OCI-M2 (cell line): Measurements from ENCODE around the gene KATNIP.
"Not testable (repeated sequence)": the region's sequence is repeated elsewhere in the genome, so short reads cannot be mapped to it uniquely, and the experiment has no call there.

Experiments
- DNase-seq: peaks from one replicate; lab custom pipeline; 2025; ENCODE audit not compliant: unreplicated experiment; lab: John Stamatoyannopoulos, UW

Gene KATNIP

DNA sequence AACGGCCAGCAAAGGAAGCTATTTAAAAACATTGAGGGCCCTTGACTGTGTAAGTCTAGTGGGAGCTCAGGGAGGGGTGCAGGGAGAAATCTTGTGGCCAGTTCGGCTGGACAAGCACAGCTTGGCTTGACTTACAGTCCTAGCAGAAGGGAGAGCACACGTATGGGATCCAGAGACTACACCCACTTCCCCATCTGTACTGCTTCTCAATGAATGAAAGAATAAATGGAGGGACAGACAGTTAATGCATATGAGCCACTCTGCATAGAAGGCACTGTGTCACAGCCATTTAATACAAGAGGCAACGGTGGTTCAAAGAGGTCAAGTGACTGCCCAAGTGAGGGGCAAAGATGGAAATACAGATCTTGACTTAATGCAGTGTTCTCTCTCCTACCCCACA, 15.7 kb upstream of the KATNIP start:
- DNase-seq: no peak

DNA sequence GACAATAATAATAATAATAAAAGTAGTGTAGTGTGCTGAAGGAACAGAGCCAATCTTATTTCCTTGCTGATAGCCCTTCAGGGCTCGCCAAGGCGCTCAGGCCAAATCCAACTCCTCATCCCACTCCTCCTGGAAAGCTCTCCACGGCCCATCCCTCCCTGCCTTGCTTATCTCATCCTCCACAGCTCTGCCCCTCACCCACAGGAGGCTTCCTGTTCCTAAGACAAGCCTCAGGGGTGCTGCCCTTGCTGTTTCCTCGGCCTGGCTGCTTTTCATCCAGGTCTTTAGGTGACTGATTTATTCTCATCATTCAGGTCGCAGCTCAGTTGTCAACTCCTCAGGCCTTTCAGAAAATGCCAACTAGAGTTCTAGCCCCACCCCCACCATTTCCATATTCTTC, 11.4 kb upstream of the KATNIP start:
- DNase-seq: no peak

DNA sequence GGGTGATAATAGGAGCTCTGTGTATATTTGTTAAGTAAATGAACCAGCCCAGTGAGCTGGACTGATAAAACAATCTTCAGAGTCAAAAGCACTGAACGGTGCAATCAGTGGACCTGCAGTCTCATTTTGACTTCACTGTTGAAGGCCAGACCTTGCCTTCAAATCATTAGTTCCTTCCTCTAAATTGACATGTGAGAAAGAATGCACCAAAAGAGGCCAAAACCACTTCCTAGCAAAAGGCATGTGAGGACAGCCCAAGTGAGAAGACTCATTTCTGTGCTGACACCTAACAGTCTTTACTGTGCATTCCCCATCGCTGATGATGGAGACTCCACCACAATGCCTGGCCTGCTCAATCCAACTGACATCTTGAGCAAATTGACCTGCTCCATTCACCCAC, 10.8 kb upstream of the KATNIP start:
- DNase-seq: peak; percentile 24

DNA sequence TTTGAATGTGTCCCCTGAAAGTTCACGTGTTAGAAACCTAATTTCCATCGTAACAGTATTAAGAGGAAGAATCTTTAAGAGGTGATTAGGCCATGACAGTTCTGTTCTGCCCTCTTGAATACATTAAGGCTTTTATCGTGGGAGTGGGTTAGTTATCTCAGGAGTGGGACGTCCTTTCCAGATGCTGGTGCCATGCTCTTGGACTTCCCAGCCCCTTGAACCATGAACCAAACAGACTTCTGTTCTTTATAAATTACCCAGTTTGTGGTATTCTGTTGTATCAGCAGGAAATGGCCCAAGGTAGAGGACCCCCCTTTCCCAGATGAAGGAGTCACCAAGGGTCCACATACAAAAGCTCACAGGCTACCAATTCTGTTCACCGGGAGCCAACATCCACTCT, 10.3 kb upstream of the KATNIP start:
- DNase-seq: no peak

DNA sequence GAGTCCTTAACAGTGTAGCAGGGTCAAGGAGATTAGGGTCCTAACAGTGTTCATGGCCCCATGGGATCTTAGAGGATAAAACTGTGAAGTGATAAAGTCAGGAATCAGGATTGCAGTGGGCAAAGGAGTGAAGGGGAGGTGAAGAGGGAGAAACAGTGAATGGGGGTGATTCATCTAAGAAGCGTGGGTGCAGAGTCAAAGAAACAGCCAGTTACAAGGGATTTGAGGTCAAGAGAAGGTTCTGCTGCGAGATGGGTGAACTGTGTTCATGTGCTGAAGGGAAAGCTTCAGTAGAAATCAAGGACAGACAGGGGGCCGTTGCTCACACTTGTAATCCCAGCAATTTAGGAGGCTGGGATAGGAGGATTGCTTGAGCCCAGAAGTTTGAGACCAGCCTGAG, 6.1 kb upstream of the KATNIP start:
- DNase-seq: no peak

DNA sequence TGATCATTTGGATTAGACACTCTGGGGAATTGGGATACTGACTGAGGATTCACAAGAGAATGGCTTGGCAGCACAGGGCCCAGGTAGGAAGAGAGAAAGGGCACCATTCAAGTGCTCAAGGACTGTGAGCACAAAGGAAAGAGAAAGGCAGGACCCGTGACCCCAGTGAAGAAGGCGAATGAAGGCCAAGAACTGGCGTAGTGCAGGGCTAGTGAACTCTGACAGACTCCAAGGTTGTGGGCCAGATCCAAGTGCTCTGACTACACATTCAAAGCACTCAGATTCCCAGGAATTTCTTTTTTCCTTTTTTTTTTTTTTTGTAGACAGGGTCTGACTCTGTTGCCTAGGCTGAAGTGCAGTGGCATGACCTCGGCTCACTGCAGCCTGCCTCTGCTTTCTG, 5.3 kb upstream of the KATNIP start:
- DNase-seq: no peak

DNA sequence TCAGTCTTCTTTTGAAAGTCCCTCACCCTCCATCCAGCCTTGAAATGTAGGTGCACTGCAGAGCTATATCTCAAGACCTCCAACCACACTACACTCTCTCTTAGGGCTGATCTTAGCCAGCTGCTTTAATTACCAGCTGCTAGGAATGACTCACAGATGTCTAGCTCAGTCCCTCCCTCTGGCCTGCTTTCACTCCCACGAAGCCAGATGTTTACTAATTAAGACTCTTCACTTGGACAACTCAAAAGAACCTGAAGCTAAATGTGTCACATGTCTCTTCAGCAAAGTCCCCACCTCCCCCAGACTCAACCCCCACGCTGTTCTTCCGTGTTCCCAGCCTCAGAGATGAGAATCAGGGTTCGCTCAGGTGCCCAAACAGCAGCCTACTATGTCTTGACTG, 2.8 kb upstream of the KATNIP start:
- no peak for DNase-seq

DNA sequence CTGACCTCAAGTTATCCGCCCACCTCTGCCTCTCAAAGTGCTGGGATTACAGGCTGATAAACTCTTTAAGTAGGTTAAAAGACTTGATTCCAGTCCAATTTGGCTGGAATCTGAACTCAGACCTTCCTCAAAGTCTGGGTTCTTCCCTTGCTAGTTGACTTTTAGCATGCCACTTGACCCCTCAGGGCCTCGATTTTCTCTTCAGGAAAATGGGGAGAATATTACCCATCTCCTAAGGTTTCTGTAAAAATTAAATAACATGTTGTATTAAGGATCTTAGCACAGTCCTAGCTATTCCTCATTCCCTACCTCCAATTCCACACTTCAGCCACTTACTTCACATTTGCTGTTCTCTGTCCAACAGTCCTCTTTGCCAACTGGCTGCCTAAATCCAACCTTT, 2.1 kb upstream of the KATNIP start:
- no peak for DNase-seq

DNA sequence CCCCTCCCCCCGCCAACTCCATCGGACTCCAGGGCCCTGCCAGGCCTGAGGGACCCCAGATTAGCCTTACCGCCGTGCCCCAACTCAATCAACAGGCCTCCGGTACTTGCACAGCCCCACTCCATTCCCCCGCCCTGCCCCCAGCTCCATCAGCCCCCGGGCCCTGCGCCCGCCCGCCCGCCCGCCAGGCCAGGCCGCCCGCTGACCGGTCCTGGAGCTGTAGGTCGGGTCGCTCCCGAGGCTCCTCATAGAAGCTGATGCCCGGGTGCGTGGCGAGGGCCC, 539 bp upstream of the KATNIP start:
- no peak for DNase-seq

DNA sequence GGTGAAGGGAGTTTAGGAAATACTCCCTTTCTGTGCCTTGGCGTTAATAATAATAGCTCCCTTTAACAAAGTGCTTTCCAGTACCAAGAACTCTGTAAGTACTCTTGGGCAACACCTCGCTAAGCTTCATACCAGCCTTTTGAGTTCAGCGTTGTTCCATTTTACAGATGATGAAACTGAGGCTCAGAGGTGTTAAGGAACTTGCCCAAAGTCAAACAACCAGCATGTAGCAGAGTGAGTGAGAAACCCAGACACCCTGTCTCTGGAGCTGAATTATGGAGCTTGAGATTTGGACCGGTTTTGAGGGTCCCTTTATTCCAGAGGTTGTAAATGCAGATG, 607 bp downstream of the KATNIP start:
- no peak for DNase-seq

DNA sequence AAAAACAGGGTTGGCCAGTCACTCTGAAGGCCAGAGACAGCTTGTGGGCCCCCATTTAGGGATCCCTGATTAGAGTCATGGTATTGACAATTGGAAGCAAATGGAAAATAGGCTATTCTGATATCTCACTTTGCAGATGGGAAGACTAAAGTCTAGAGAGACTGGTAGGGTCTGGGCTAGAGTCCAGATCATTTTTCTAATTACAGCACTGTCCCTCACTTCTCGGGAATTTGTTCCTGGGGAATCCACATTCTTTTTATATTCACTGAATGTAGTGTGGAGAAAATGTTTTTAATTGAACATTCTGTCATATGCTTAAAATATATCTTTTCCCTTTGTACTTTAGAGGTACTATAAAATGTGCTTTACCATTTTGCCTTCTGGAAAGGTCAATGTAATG, 1.1 kb downstream of the KATNIP start:
- no peak for DNase-seq

DNA sequence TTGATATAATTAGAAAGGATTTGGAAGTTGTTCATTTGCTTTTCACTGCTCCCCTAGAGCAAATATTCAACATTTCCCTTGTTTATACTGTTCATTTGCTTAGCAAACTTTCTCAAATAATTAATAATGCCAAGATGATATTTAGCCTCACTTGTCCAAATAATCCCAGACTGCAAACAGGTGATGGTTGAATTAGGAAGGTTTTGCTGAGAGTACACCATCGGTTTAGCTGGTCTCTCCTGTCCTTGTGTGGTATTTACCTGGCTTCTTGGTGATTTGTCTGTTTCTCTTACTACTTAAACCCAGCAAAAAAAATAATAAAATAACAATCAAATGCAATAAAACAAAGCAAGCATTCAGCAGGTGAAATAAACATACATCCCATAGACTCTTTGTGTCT, 6.5 kb downstream of the KATNIP start:
- DNase-seq: no peak

DNA sequence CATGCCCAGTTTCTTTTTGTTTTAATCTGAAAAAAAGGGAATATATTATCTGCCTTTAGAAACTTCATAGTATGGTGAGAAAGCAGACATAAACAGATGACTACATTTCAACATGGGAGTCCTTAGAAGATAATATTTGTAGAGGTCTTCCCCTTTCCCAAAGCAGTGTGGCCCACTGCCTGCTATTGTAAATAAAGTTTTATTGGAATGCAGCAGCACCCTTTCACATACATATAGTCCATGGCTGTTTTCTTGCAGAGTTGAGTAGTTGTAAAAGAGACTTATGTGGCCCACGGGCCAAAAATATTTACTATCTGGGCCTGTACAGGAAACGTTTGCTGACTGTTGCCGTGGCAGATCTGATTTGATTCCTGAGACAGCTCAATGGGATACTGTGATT, 8.5 kb downstream of the KATNIP start:
- DNase-seq: no peak

DNA sequence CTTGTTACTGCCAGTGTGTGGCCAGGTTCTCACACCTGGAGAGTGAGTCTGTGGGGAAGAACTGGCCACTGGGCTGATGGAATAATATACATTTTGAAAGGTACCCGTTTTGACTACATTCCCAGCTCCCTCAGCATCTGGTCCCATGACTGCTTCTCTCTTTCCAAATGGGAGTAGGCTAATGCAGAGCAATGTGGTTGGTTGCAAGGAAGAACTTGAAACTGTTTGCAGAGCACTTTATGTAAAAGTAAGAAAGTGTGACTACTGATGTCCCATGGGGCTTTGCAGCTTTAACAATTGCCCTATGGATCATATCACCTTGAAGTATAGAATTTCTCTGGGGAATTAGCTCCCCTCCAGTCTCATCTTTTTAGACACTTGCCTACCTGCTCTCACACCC, 9.0 kb downstream of the KATNIP start:
- no peak for DNase-seq

DNA sequence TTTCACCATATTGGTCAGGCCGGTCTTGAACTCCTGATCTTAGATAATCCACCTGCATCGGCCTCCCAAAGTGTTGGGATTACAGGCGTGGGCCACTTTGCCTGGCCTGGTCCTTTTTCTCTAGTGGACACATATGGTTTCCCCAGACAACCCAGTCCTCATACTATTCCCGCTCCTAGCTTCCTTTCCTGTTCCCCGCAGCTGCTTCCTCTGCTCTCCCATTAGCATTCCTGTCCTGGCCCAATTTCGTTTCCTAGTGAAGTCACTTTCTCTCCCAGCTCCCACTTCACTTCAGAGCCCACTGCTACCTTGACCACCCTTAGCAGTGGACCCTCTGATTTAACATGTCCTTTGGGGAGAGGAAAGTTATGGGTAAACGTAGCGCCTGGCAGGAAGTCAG, 11.3 kb downstream of the KATNIP start:
- DNase-seq: no peak

DNA sequence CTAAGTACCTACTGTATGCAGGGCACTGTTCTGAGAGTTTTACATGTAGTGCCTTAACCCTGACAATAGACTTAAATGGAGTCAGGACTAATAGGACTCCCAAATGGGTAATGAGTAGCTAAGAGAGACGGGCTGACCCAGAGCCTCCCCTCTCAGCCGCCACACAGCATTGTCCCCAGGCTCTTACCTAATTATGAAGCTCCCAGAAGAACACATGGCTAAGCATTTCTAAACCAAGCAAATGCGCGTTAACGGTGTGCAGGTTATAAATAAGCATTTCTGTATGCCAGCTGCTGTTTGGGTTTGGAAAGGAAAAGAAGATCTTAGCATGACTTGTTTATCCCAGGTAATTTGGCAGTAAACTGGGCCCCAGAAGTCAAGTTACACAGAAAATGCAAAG, 14.3 kb downstream of the KATNIP start:
- DNase-seq: no peak

DNA sequence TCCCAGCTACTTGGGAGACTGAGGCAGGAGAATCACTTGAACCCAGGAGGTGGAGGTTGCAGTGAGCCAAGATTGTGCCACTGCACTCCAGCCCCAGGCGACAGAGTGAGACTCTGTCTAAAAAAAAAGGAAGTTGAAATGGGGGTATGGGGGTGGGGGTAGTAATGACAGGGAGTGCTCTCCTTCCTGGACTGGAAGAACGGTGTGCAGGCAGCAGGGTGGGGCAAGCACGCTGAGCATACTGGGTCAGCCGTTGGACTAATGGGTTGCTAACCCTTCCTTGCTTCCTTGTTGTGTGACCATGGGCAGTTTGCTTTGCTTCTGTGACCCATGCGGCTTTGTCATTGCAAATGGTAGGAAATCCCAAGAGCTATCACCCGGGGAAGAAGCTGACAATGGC, 16.5 kb downstream of the KATNIP start:
- no peak for DNase-seq

DNA sequence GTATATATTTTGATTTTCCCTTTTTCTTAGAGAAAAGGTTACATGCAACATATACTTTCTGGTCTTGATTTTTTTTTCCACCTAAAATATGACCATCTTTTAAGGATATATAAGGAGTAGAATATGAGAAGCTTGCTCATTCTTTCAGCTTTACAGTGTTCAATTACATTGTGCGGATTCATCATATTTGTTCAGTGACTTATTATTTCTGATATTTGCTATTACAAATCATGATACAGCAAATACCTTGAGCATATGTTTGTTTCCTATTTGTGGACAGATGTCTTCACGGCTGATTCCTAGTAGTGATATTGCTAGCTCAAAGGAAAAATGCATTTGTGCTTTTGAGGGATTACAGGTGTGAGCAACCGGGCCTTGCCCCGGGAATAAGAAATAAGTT, 18.1 kb downstream of the KATNIP start:
- no peak for DNase-seq

DNA sequence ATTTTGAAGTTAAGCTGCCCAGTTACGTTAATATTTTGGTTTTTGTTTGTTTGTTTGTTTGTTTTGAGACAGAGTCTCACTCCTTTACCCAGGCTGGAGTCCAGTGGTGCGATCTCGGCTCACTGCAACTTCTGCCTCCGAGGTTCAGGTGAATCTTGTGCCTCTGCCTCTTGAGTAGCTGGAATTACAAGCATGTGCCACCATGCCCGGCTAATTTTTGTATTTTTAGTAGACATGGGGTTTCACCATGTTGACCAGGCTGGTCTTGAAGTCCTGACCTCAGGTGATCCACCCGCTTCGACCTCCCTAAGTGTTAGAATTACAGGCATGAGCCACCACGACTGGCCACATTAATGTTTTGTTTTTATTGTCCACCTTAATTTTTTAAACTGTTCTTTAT, 21.0 kb downstream of the KATNIP start:
- DNase-seq: not testable (repeated sequence)

DNA sequence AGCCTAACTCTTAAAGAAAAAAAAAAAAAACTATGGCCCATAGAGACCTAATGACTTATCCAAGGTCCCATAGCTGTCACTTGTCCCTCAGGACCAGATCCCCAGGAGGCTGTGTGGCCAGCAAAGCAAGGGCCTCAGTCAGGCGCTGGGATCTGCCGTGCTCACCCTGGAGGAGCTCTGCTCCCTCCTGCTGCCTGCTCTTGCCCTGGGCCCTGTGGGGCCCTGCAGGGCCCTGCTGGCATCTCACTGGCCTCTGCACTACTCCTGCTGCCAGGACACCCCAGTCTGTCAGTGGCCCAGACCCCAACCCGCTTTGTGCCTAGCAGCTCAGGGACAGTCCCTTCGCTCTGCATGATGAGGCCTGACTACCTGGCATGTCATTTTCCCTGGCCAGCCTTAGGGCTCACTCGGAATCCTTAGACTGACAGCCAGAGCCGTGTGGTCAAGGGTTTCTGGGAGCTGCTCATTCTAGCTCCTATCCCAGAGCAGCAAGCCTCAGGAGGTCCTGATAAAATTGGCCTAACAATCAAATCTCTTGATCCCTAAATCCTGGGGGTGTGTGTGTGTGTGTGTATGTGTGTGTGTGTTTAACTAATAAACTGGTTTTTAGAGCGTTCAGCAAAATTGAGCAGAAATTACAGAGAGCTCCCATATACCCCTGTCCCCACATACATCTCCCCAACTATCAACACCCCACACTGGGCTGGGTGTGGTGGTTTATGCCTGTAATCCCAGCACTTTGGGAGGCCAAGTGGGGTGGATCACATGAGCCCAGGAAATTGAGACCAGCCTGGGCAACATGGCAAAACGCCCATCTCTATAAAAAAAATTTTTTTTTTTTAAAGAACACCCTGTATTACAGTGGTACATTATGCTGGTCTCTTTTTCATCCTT, 21.7 kb downstream of the KATNIP start:
- no peak for DNase-seq

DNA sequence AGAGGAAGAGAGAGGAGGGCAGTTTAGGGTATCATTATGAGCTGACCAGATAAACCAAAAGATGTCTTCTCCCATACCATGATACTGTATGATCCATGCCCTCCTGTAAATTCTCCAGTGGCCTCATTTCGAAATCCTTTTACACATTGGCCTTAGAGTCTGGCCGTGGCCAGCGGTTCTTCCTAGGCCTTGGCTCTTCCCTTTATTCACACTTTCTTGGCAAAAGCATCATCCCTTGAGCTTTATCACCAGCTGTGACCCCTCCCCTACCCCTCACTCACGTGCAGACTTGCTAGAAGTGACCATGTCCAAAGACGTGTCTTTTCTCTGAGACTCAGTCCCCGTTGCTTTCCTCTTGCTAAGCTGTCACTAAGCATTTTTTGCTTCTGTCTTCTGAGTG, 22.8 kb downstream of the KATNIP start:
- DNase-seq: no peak

DNA sequence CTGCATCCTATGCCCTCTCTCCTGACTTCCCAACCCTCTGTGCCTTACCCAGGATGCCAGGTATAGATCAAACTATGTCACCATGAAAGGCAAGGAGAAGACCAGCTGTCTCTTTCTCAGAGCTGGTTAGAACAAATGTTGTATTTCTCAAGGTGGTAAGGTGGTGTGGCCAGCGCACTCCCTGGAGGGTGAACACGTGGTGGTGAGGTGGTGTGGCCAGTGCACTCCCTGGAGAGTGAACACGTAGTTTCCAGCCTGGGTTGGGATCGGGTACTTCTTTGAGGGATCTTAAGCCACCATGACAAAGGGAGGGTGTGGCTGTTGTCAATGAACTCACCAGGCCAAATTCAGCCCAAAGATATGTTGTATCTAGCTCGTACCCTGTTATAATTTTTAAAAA, 26.8 kb downstream of the KATNIP start:
- no peak for DNase-seq

DNA sequence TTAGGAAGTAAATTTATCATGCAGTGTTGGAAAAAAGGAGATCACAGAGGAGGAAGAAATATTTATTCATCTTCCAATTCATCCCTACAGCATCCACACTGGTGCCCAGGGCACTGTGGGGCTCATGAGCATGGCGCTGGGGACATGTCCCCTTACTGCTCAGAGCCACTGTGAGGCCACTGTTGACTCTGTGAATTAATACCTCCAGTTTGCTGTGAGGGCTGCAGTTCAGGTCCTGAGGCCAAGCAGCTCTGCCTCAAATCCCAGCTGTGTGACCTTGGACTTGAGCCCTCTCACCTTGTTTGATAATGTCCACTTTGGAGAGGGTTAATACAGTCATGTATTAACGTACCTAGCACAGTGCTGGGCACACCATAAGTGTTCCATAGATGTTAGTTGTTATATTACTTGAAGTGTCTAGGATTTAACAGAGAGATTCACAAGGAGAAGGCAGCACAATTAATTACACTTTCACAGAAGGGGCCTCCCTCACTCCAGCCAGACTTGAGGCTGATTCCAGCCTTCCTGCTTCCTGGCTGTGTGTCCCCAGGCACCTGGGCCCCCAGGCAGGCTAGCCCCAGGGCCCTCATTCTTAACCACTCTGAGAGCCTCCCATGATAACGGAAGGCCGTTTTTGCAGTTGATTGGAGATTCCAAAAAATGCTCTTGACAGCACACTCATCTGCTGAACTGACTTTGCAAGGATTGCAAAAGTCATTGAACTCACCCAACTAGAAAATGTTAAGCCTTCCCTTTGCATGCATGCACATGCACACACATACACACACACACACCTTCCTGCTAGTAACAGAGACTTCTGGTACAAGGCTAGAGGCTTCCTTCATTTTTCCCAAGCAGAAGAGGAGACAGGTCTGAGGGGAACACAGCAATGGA, 29.4 kb downstream of the KATNIP start:
- no peak for DNase-seq
